Measurements from ENCODE around the gene GH2.
"Not testable (repeated sequence)": the region's sequence is repeated elsewhere in the genome, so short reads cannot be mapped to it uniquely, and the experiment has no call there.

The GH2 gene

GRCh38 chr17:63926164-63926563 is 44.4 kb upstream of the GH2 start:
- TF ChIP-seq CTCF (IDR thresholded peaks at IDR 0.05) (no peak), ZFX (IDR thresholded peaks at IDR 0.05; ENCODE audit: borderline replicate concordance) (no peak)
- H3K27ac ChIP-seq: no peak overlapping the region

- TF ChIP-seq CTCF (IDR thresholded peaks at IDR 0.05) (no peak), ZFX (IDR thresholded peaks at IDR 0.05; ENCODE audit: borderline replicate concordance) (no peak)
- H3K27ac ChIP-seq: no peak overlapping the region
Measured at GRCh38 chr17:63925615-63926014, 43.9 kb upstream of the GH2 start.

GRCh38 chr17:63922402-63922801 is 40.7 kb upstream of the GH2 start:
- H3K27ac ChIP-seq: not testable (repeated sequence)

GRCh38 chr17:63920779-63921178 is 39.0 kb upstream of the GH2 start:
- H3K27ac ChIP-seq: not testable (repeated sequence)

GRCh38 chr17:63920050-63920449 is 38.3 kb upstream of the GH2 start:
- not testable (repeated sequence) for H3K27ac ChIP-seq

- no peak overlapping the region for H3K27ac ChIP-seq
- TF ChIP-seq CTCF (IDR thresholded peaks at IDR 0.05) (peak; percentile 82), ZFX (IDR thresholded peaks at IDR 0.05; ENCODE audit: borderline replicate concordance) (no peak)
Measured at GRCh38 chr17:63919311-63919723, 37.6 kb upstream of the GH2 start.

GRCh38 chr17:63918789-63919305 is 37.1 kb upstream of the GH2 start, which contains the start of gene GH1:
TSS of gene GH1 (minus strand) at chr17:63918839. CDS start at chr17:63918776, 63 bp downstream.
- H3K27ac ChIP-seq: not testable (repeated sequence)

- no peak overlapping the region for H3K27ac ChIP-seq
- no peak for TF ChIP-seq ZFX (IDR thresholded peaks at IDR 0.05; ENCODE audit: borderline replicate concordance)
- TF ChIP-seq CTCF (IDR thresholded peaks at IDR 0.05): no peak
Measured at GRCh38 chr17:63918305-63918704, 36.6 kb upstream of the GH2 start.

GRCh38 chr17:63917646-63918045 is 35.9 kb upstream of the GH2 start:
- H3K27ac ChIP-seq: no peak overlapping the region
- TF ChIP-seq CTCF (IDR thresholded peaks at IDR 0.05) (no peak), ZFX (IDR thresholded peaks at IDR 0.05; ENCODE audit: borderline replicate concordance) (no peak)

- not testable (repeated sequence) for H3K27ac ChIP-seq
Measured at GRCh38 chr17:63917206-63917605, 35.5 kb upstream of the GH2 start.
